K562 (cell line): ENCODE measurements around the gene SFT2D2. TPM values are rescaled to one million over a fixed set of nuclear protein-coding genes. Genes with fewer than 3 reads are reported as not detected.

Experiments
- CREM ChIP-seq: IDR thresholded peaks from 2 replicates; pipeline ENCODE4 v1.6.1; 2014; ENCODE audit warnings: antibody characterized with exemption, low read depth
- EHMT2 ChIP-seq: fragments of 450-650 bp; IDR thresholded peaks from 2 replicates; pipeline ENCODE4 v1.6.1; 2018; ENCODE audit warnings: antibody characterized with exemption
- GMEB1 ChIP-seq: fragments of 250-450 bp; sonication (Bioruptor Pico); IDR thresholded peaks from 2 replicates; pipeline ENCODE4 v1.4.0; 2020; ENCODE audit warnings: mild to moderate bottlenecking
- GTF3C2 ChIP-seq: IDR thresholded peaks from 3 replicates; pipeline ENCODE4 v1.6.1; 2011; ENCODE audit warnings: borderline replicate concordance, mild to moderate bottlenecking, moderate library complexity; ENCODE audit not compliant: insufficient read length; ENCODE audit errors: extremely low read depth
- RBM25 ChIP-seq: fragments of 200-400 bp; formaldehyde crosslinking; IDR thresholded peaks from 2 replicates; pipeline ENCODE4 v1.6.1; 2018; ENCODE audit warnings: low read length, low read depth, moderate library complexity; ENCODE audit not compliant: severe bottlenecking
- SMC3 ChIP-seq: conservative IDR thresholded peaks from 2 replicates; pipeline ENCODE4 v1.6.1; 2011; ENCODE audit warnings: low read depth, low read length, improper control_type of control experiment; ENCODE audit not compliant: insufficient read depth
- ZBTB12 ChIP-seq: fragments of 250-450 bp; sonication (Bioruptor Pico); IDR thresholded peaks from 2 replicates; pipeline ENCODE4 v1.4.0; 2020
- ZSCAN29 ChIP-seq: fragments of 450-650 bp; IDR thresholded peaks from 2 replicates; pipeline ENCODE4 v1.6.1; 2017
- polyA plus RNA-seq, 8 experiments: library from polyadenylated mRNA; depleted of rRNA in 4 of 8; stranded (reverse) in 5 of 8; unstranded in 3 of 8; fragments of >200 nt; fragmentation: Nextera tagmentation in 2 of 8; fragmentation: Illumina TruSeq in 1 of 8; extraction: Ambion mirVana in 2 of 8; extraction: Trizol in 1 of 8; gene quantifications; 2 replicates each; pipeline versions ENCODE4 v1.2.1 to v1.2.3, GENCODE V29; 2011 to 2014; ENCODE audit warnings: inconsistent platforms in 1 of 8, missing spikeins in 1 of 8
- total RNA-seq, 7 experiments: library from RNA; depleted of rRNA in 6 of 7; stranded (reverse); fragments of >200 nt in 6 of 7; fragmentation: Illumina TruSeq in 2 of 7; extraction: Trizol in 2 of 7; gene quantifications; 2 replicates each; pipeline versions ENCODE4 v1.2.1 to v1.2.3, GENCODE V29; 2011 to 2021; ENCODE audit warnings: low replicate concordance in 1 of 7
- TF ChIP-seq, protein P1 (sequence below): fragments of 200-600 bp; sonication (generic); IDR thresholded peaks from one replicate; pipeline ENCODE4 v1.6.1; 2012; ENCODE audit warnings: mild to moderate bottlenecking, low read depth, low read length, inconsistent platforms
- TF ChIP-seq, protein P2 (sequence below): sonication (generic); formaldehyde crosslinking; IDR thresholded peaks from 2 replicates; pipeline ENCODE4 v1.5.0; 2020; ENCODE audit warnings: missing genetic modification reagents

The SFT2D2 gene
- total and polyA plus RNA-seq, 9 of the 15 experiments (the other 6 are each of a cell fraction or from before 2014, with no cell fraction given): 3.4 to 50.1 (median 21.6) TPM

DNA sequence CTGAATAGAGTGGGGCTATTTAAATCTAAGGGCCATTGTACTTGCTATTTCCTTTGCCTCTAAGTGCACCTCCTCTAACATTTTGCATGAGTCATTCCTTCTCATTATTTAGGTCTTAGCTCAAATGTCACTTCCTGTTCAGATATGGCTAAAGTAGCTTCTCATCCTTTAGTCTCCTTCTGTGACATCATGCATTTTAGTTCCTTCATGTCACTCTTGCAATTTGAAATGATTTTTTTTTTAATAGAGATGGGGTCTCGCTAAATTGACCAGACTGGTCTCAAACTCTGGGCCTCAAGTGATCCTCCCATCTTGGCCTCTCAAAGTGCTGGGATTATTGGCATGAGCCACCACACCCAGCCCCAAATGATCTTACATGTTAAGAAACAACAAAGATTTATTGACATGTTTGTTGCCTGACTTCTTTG is 61.4 kb downstream of the SFT2D2 start (continued):
- no peak for TF ChIP-seq RBM25
- TF ChIP-seq GMEB1 (CRISPR knock-in tag): no peak
- peak; percentile 94 for TF ChIP-seq CREM
- TF ChIP-seq ZBTB12 (CRISPR knock-in tag): peak; percentile 40; the same call in 1 of the 2 replicates
- TF ChIP-seq SMC3: no peak
- no peak for TF ChIP-seq ZSCAN29
- TF ChIP-seq, protein P1, sequence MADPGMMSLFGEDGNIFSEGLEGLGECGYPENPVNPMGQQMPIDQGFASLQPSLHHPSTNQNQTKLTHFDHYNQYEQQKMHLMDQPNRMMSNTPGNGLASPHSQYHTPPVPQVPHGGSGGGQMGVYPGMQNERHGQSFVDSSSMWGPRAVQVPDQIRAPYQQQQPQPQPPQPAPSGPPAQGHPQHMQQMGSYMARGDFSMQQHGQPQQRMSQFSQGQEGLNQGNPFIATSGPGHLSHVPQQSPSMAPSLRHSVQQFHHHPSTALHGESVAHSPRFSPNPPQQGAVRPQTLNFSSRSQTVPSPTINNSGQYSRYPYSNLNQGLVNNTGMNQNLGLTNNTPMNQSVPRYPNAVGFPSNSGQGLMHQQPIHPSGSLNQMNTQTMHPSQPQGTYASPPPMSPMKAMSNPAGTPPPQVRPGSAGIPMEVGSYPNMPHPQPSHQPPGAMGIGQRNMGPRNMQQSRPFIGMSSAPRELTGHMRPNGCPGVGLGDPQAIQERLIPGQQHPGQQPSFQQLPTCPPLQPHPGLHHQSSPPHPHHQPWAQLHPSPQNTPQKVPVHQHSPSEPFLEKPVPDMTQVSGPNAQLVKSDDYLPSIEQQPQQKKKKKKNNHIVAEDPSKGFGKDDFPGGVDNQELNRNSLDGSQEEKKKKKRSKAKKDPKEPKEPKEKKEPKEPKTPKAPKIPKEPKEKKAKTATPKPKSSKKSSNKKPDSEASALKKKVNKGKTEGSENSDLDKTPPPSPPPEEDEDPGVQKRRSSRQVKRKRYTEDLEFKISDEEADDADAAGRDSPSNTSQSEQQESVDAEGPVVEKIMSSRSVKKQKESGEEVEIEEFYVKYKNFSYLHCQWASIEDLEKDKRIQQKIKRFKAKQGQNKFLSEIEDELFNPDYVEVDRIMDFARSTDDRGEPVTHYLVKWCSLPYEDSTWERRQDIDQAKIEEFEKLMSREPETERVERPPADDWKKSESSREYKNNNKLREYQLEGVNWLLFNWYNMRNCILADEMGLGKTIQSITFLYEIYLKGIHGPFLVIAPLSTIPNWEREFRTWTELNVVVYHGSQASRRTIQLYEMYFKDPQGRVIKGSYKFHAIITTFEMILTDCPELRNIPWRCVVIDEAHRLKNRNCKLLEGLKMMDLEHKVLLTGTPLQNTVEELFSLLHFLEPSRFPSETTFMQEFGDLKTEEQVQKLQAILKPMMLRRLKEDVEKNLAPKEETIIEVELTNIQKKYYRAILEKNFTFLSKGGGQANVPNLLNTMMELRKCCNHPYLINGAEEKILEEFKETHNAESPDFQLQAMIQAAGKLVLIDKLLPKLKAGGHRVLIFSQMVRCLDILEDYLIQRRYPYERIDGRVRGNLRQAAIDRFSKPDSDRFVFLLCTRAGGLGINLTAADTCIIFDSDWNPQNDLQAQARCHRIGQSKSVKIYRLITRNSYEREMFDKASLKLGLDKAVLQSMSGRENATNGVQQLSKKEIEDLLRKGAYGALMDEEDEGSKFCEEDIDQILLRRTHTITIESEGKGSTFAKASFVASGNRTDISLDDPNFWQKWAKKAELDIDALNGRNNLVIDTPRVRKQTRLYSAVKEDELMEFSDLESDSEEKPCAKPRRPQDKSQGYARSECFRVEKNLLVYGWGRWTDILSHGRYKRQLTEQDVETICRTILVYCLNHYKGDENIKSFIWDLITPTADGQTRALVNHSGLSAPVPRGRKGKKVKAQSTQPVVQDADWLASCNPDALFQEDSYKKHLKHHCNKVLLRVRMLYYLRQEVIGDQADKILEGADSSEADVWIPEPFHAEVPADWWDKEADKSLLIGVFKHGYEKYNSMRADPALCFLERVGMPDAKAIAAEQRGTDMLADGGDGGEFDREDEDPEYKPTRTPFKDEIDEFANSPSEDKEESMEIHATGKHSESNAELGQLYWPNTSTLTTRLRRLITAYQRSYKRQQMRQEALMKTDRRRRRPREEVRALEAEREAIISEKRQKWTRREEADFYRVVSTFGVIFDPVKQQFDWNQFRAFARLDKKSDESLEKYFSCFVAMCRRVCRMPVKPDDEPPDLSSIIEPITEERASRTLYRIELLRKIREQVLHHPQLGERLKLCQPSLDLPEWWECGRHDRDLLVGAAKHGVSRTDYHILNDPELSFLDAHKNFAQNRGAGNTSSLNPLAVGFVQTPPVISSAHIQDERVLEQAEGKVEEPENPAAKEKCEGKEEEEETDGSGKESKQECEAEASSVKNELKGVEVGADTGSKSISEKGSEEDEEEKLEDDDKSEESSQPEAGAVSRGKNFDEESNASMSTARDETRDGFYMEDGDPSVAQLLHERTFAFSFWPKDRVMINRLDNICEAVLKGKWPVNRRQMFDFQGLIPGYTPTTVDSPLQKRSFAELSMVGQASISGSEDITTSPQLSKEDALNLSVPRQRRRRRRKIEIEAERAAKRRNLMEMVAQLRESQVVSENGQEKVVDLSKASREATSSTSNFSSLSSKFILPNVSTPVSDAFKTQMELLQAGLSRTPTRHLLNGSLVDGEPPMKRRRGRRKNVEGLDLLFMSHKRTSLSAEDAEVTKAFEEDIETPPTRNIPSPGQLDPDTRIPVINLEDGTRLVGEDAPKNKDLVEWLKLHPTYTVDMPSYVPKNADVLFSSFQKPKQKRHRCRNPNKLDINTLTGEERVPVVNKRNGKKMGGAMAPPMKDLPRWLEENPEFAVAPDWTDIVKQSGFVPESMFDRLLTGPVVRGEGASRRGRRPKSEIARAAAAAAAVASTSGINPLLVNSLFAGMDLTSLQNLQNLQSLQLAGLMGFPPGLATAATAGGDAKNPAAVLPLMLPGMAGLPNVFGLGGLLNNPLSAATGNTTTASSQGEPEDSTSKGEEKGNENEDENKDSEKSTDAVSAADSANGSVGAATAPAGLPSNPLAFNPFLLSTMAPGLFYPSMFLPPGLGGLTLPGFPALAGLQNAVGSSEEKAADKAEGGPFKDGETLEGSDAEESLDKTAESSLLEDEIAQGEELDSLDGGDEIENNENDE: no peak
- peak; percentile 83 for TF ChIP-seq EHMT2
- TF ChIP-seq, protein P2, sequence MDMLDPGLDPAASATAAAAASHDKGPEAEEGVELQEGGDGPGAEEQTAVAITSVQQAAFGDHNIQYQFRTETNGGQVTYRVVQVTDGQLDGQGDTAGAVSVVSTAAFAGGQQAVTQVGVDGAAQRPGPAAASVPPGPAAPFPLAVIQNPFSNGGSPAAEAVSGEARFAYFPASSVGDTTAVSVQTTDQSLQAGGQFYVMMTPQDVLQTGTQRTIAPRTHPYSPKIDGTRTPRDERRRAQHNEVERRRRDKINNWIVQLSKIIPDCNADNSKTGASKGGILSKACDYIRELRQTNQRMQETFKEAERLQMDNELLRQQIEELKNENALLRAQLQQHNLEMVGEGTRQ: no peak
- no peak for TF ChIP-seq GTF3C2
